HCT116 (cell line): ENCODE results near the gene PTGER3. TPM values are rescaled to one million over a fixed set of nuclear protein-coding genes. Genes with fewer than 3 reads are reported as not detected.

ENCODE experiments used
- ATAC-seq: fragments of 200-7000 bp; cut with Tn5 transposase; 2 replicates; pipeline ENCODE4 v1.9.1; 2020; ENCODE audit warnings: mild to moderate bottlenecking, moderate library complexity
- BruUV-seq: library from RNA; stranded (reverse); fragments of 400-500 nt; replicated peaks from 2 replicates; lab custom pipeline; 2021; lab: Mats Ljungman, UMichigan
- CTCF ChIA-PET: fragments of 300-600 bp; sonication (Branson Sonifier 250); formaldehyde crosslinking; loops from one replicate; lab custom pipeline; 2021; ENCODE audit warnings: antibody characterized with exemption; lab: Charles Lee
- POLR2A ChIA-PET: fragments of 300-600, 350-600 bp; sonication (Branson Sonifier 250); formaldehyde crosslinking; loops from one replicate; lab custom pipeline; 2021; ENCODE audit warnings: antibody characterized with exemption; lab: Charles Lee
- RAD21 ChIA-PET, 2 experiments: fragments of 300-600 bp; sonication (Branson Sonifier 250); formaldehyde crosslinking; loops; one replicate each; lab custom pipeline; 2023; ENCODE audit warnings: low total read pairs in 2 of 2; ENCODE audit not compliant: uncharacterized antibody in 2 of 2, unreplicated experiment in 2 of 2, low non-redundant PET in 1 of 2; lab: Charles Lee
- DNase-seq: peaks from one replicate; pipeline ENCODE4 v3.0.0-alpha.2; 2010; ENCODE audit warnings: low read depth, low spot score
- H2AFZ ChIP-seq: fragments of 200-600 bp; shearing (Covaris generic), sonication (generic); 2 replicates; pipeline ENCODE4 v1.6.1; 2017; ENCODE audit warnings: low read depth, mixed run types, mixed read lengths, antibody characterized with exemption, low read length; ENCODE audit not compliant: poor library complexity, severe bottlenecking
- H3K27ac ChIP-seq: 2 replicates; pipeline ENCODE4 v1.5.1; 2012; ENCODE audit warnings: low read depth, low read length
- H3K27me3 ChIP-seq: fragments of 200-600 bp; sonication (generic); 2 replicates; pipeline ENCODE4 v1.6.1; 2016; ENCODE audit warnings: mixed run types, low read length, mixed read lengths; ENCODE audit not compliant: insufficient read depth
- H3K36me3 ChIP-seq, 2 experiments: fragments of 200-500 bp in 1 of 2; fragments of 200-600 bp in 1 of 2; sonication (Bioruptor generic) in 1 of 2; sonication (generic) in 1 of 2; 2 replicates each; pipeline versions ENCODE4 v1.5.1 to v1.6.1; 2014 to 2016; ENCODE audit warnings: low read length in 2 of 2, inconsistent platforms in 1 of 2, mixed read lengths in 1 of 2, mixed run types in 1 of 2; ENCODE audit not compliant: insufficient read depth in 2 of 2, control insufficient read depth in 1 of 2
- H3K4me1 ChIP-seq, 2 experiments: fragments of 200-600 bp in 1 of 2; sonication (generic) in 1 of 2; 2 replicates each; pipeline versions ENCODE4 v1.5.1 to v1.6.1; 2012 to 2017; ENCODE audit warnings: low read length in 2 of 2, inconsistent platforms in 1 of 2, mild to moderate bottlenecking in 1 of 2, mixed read lengths in 1 of 2, mixed run types in 1 of 2, moderate library complexity in 1 of 2; ENCODE audit not compliant: insufficient read depth in 2 of 2, control insufficient read depth in 1 of 2
- H3K4me2 ChIP-seq: fragments of 200-600 bp; sonication (generic); 2 replicates; pipeline ENCODE4 v1.6.1; 2017; ENCODE audit warnings: mixed run types, low read length, mixed read lengths
- H3K4me3 ChIP-seq, 2 experiments: fragments of 200-600 bp in 1 of 2; sonication (generic) in 1 of 2; replicated peaks in 1 of 2; 2 replicates each; pipeline ENCODE4 v1.5.1; 2011 to 2016; ENCODE audit warnings: low read length in 2 of 2, control low read depth in 1 of 2, low read depth in 1 of 2, mild to moderate bottlenecking in 1 of 2, mixed read lengths in 1 of 2, mixed run types in 1 of 2
- H3K79me2 ChIP-seq: fragments of 200-600 bp; sonication (generic); 2 replicates; pipeline ENCODE4 v1.6.1; 2017; ENCODE audit warnings: mild to moderate bottlenecking, mixed run types, low read length, moderate library complexity, mixed read lengths; ENCODE audit not compliant: insufficient read depth
- H3K9ac ChIP-seq: fragments of 200-600 bp; sonication (generic); 2 replicates; pipeline ENCODE4 v1.6.1; 2016; ENCODE audit warnings: low read length, mixed read lengths
- H3K9me2 ChIP-seq: fragments of 200-600 bp; sonication (generic), shearing (Covaris generic); 2 replicates; pipeline ENCODE4 v1.6.1; 2017; ENCODE audit warnings: mixed run types, mild to moderate bottlenecking, moderate library complexity; ENCODE audit not compliant: insufficient read depth
- H3K9me3 ChIP-seq, 2 experiments: fragments of 200-500 bp in 1 of 2; fragments of 200-600 bp in 1 of 2; sonication (Bioruptor generic) in 1 of 2; sonication (generic) in 1 of 2; 2 replicates each; pipeline ENCODE4 v1.6.1; 2014 to 2017; ENCODE audit warnings: low read length in 2 of 2, mixed read lengths in 2 of 2, inconsistent platforms in 1 of 2, low read depth in 1 of 2, mild to moderate bottlenecking in 1 of 2, mixed run types in 1 of 2, moderate library complexity in 1 of 2; ENCODE audit not compliant: control insufficient read depth in 1 of 2, insufficient read depth in 1 of 2
- H4K20me1 ChIP-seq: fragments of 200-600 bp; sonication (generic), shearing (Covaris generic); 2 replicates; pipeline ENCODE4 v1.6.1; 2017; ENCODE audit warnings: mixed run types, mild to moderate bottlenecking, moderate library complexity; ENCODE audit not compliant: insufficient read depth
- ATF3 ChIP-seq: IDR thresholded peaks from 2 replicates; pipeline ENCODE4 v1.6.1; 2012
- CBX3 ChIP-seq: IDR thresholded peaks from 2 replicates; pipeline ENCODE4 v1.6.1; 2012; ENCODE audit warnings: low read depth
- CEBPB ChIP-seq: IDR thresholded peaks from 2 replicates; pipeline ENCODE4 v1.6.1; 2012; ENCODE audit warnings: low read depth
- EGR1 ChIP-seq: IDR thresholded peaks from 2 replicates; pipeline ENCODE4 v1.6.1; 2012; ENCODE audit warnings: low read depth
- EZH2 ChIP-seq: fragments of 200-600 bp; sonication (generic); IDR thresholded peaks from 2 replicates; pipeline ENCODE4 v1.6.1; 2017; ENCODE audit warnings: antibody characterized with exemption, mixed run types
- FOSL1 ChIP-seq: IDR thresholded peaks from 2 replicates; pipeline ENCODE4 v1.6.1; 2012; ENCODE audit warnings: low read depth
- JUND ChIP-seq: IDR thresholded peaks from 2 replicates; pipeline ENCODE4 v1.6.1; 2012
- MAX ChIP-seq: IDR thresholded peaks from 2 replicates; pipeline ENCODE4 v1.6.1; 2012
- POLR2A ChIP-seq: IDR thresholded peaks from 2 replicates; pipeline ENCODE4 v1.7.0; 2011; ENCODE audit warnings: borderline replicate concordance; ENCODE audit not compliant: insufficient read depth, insufficient read length; ENCODE audit errors: extremely low read depth
- POLR2AphosphoS5 ChIP-seq: IDR thresholded peaks from 2 replicates; pipeline ENCODE4 v1.6.1; 2011; ENCODE audit warnings: mild to moderate bottlenecking, low read depth, low read length, moderate library complexity
- RAD21 ChIP-seq: IDR thresholded peaks from 2 replicates; pipeline ENCODE4 v1.6.1; 2012; ENCODE audit warnings: low read depth, mild to moderate bottlenecking
- REST ChIP-seq: IDR thresholded peaks from 2 replicates; pipeline ENCODE4 v1.6.1; 2012; ENCODE audit warnings: low read depth
- SP1 ChIP-seq: IDR thresholded peaks from 2 replicates; pipeline ENCODE4 v1.6.1; 2012; ENCODE audit warnings: low read depth
- SRF ChIP-seq: IDR thresholded peaks from 2 replicates; pipeline ENCODE4 v1.6.1; 2012; ENCODE audit warnings: low read depth
- YY1 ChIP-seq: IDR thresholded peaks from 2 replicates; pipeline ENCODE4 v1.6.1; 2011; ENCODE audit warnings: low read length, low read depth, moderate library complexity, mild to moderate bottlenecking; ENCODE audit not compliant: insufficient replicate concordance; ENCODE audit errors: extremely low read depth
- ZBTB33 ChIP-seq: IDR thresholded peaks from 2 replicates; pipeline ENCODE4 v1.6.1; 2011; ENCODE audit warnings: mild to moderate bottlenecking, low read length, moderate library complexity; ENCODE audit not compliant: insufficient replicate concordance; ENCODE audit errors: extremely low read depth
- ZFX ChIP-seq: fragments of 450-650 bp; IDR thresholded peaks from 2 replicates; pipeline ENCODE4 v1.6.1; 2017
- ZNF274 ChIP-seq: fragments of 200-500 bp; sonication (Bioruptor generic); IDR thresholded peaks from 2 replicates; pipeline ENCODE4 v1.6.1; 2014; ENCODE audit warnings: mild to moderate bottlenecking, low read depth, low read length, inconsistent platforms
- intact Hi-C: fragments of 100-400 bp; cut with micrococcal nuclease; formaldehyde crosslinking; loops from 2 replicates; pipeline ENCODE4 v1.10.0; 2022
- total RNA-seq: library from RNA; stranded (reverse); gene quantifications from one replicate; pipeline ENCODE4 v1.2.1, GENCODE V29; 2021; ENCODE audit not compliant: unreplicated experiment

The PTGER3 gene
- total RNA-seq, 1 experiment from 2014 or later = 0.05 TPM

- no TSS peak for BruUV-seq
- no peak for ATAC-seq
- Histone ChIP-seq H3K9me2 (no peaks in the 10 kb centered on the region), H3K79me2 (no peaks in the 10 kb centered on the region), H2AFZ (no peak overlapping the region), H3K27me3 (peaks cover 34% of the 10 kb centered on the region), H3K4me2 (no peak overlapping the region), H4K20me1 (no peaks in the 10 kb centered on the region), H3K4me1 (no peaks in the 10 kb centered on the region), H3K9ac (no peak overlapping the region), H3K4me3 (no peak overlapping the region), H3K9me3 (no peaks in the 10 kb centered on the region), H3K36me3 (no peaks in the 10 kb centered on the region), H3K27ac (no peak overlapping the region)
- no peak for TF ChIP-seq ATF3
- no peak for TF ChIP-seq FOSL1
- no peak for TF ChIP-seq YY1
- no peak for TF ChIP-seq EGR1
- no peak for TF ChIP-seq EZH2
- no peak for TF ChIP-seq REST
- no peak for TF ChIP-seq JUND
- no peak for TF ChIP-seq CEBPB
- TF ChIP-seq POLR2AphosphoS5 = no peak
- TF ChIP-seq SRF = no peak
- TF ChIP-seq ZFX = no peak
- no peak for TF ChIP-seq SP1
- TF ChIP-seq ZBTB33 = no peak
- no peak for TF ChIP-seq POLR2A
- no peak for TF ChIP-seq CBX3
- no peak for TF ChIP-seq MAX
- TF ChIP-seq RAD21 = no peak
- TF ChIP-seq ZNF274 = no peak
- POLR2A ChIA-PET = no interaction called here
- intact Hi-C loops = no loop called here
- DNase-seq = no peak
- RAD21 ChIA-PET = no interaction called here
- CTCF ChIA-PET = no interaction called here
These were observed 73.9 kb downstream of the PTGER3 start for GRCh38 chr1:70973754-70974153.
